OCI-LY7 (cell line): ENCODE results near the gene BZW1. TPM values are rescaled to one million over a fixed set of nuclear protein-coding genes. Genes with fewer than 3 reads are reported as not detected.
"Not testable (repeated sequence)": the region's sequence is repeated elsewhere in the genome, so short reads cannot be mapped to it uniquely, and the experiment has no call there.

Source experiments
- BruUV-seq: library from RNA; stranded (reverse); fragments of 400-500 nt; replicated peaks from 2 replicates; lab custom pipeline; 2021; lab: Mats Ljungman, UMichigan
- CTCF ChIA-PET: fragments of 300-600 bp; sonication (Branson Sonifier 250); formaldehyde crosslinking; loops from one replicate; lab custom pipeline; 2022; ENCODE audit warnings: antibody characterized with exemption; ENCODE audit not compliant: unreplicated experiment; lab: Charles Lee
- POLR2A ChIA-PET: fragments of 300-600 bp; sonication (Branson Sonifier 250); formaldehyde crosslinking; loops from one replicate; lab custom pipeline; 2022; ENCODE audit warnings: antibody characterized with exemption; lab: Charles Lee
- DNase-seq: peaks from one replicate; pipeline ENCODE4 v3.0.0-alpha.2; 2015; ENCODE audit warnings: low spot score
- H2AFZ ChIP-seq: fragments of 200-600 bp; sonication (generic), shearing (Covaris generic); 2 replicates; pipeline ENCODE4 v1.6.1; 2014; ENCODE audit warnings: mild to moderate bottlenecking, antibody characterized with exemption, low read length, moderate library complexity
- H3K27ac ChIP-seq: fragments of 200-600 bp; sonication (generic); 2 replicates; pipeline ENCODE4 v1.5.1; 2014; ENCODE audit warnings: mixed run types, low read depth, mild to moderate bottlenecking, moderate library complexity, low read length, inconsistent platforms; ENCODE audit not compliant: poor library complexity, severe bottlenecking
- H3K36me3 ChIP-seq: fragments of 200-600 bp; sonication (generic); 2 replicates; pipeline ENCODE4 v1.6.1; 2014; ENCODE audit warnings: mild to moderate bottlenecking, antibody characterized with exemption, low read length, moderate library complexity, mixed read lengths; ENCODE audit not compliant: insufficient read depth
- H3K4me1 ChIP-seq: fragments of 200-600 bp; sonication (generic); 2 replicates; pipeline ENCODE4 v1.5.1; 2014; ENCODE audit warnings: mild to moderate bottlenecking, low read length; ENCODE audit not compliant: insufficient read depth, poor library complexity, severe bottlenecking
- H3K4me2 ChIP-seq: fragments of 200-600 bp; sonication (generic); 2 replicates; pipeline ENCODE4 v1.6.1; 2014; ENCODE audit warnings: mild to moderate bottlenecking, low read length
- H3K4me3 ChIP-seq: fragments of 200-600 bp; sonication (generic); 2 replicates; pipeline ENCODE4 v1.5.1; 2014; ENCODE audit warnings: mild to moderate bottlenecking, low read depth, low read length; ENCODE audit not compliant: poor library complexity, severe bottlenecking
- H3K79me2 ChIP-seq: fragments of 200-600 bp; sonication (generic); 2 replicates; pipeline ENCODE4 v1.6.1; 2016; ENCODE audit warnings: low read depth, mild to moderate bottlenecking, low read length, moderate library complexity, mixed read lengths; ENCODE audit not compliant: insufficient read depth
- H3K9me2 ChIP-seq: fragments of 200-600 bp; sonication (generic); 2 replicates; pipeline ENCODE4 v1.6.1; 2016; ENCODE audit warnings: mild to moderate bottlenecking, low read length, mixed read lengths; ENCODE audit not compliant: insufficient read depth
- H3K9me3 ChIP-seq: fragments of 200-600 bp; sonication (generic); 2 replicates; pipeline ENCODE4 v1.6.1; 2014; ENCODE audit warnings: mild to moderate bottlenecking, mixed run types, low read length, mixed read lengths
- H4K20me1 ChIP-seq: fragments of 200-600 bp; sonication (generic); 2 replicates; pipeline ENCODE4 v1.6.1; 2014; ENCODE audit warnings: mild to moderate bottlenecking, antibody characterized with exemption, low read length, moderate library complexity, mixed read lengths; ENCODE audit not compliant: insufficient read depth
- EZH2phosphoT487 ChIP-seq: fragments of 200-600 bp; sonication (generic); IDR thresholded peaks from 2 replicates; pipeline ENCODE4 v1.6.1; 2018; ENCODE audit warnings: low read depth, borderline replicate concordance, mild to moderate bottlenecking, mixed run types, antibody characterized with exemption, low read length, moderate library complexity, mixed read lengths
- intact Hi-C: fragments of 100-400 bp; cut with micrococcal nuclease; formaldehyde crosslinking; loops from one replicate; pipeline ENCODE4 v1.10.0; 2022; ENCODE audit not compliant: unreplicated experiment
- total RNA-seq, 2 experiments: library from RNA; depleted of rRNA in 1 of 2; stranded (reverse); fragments of >200 nt in 1 of 2; shearing (Covaris generic) in 1 of 2; gene quantifications; 2 replicates each; pipeline ENCODE4 v1.2.3, GENCODE V29; 2014 to 2022
- TF ChIP-seq, protein P1 (sequence below): fragments of 200-600 bp; sonication (generic); conservative IDR thresholded peaks from 2 replicates; pipeline ENCODE4 v1.5.1; 2014; ENCODE audit warnings: mild to moderate bottlenecking, antibody characterized with exemption, low read length, moderate library complexity, mixed read lengths

The BZW1 gene
- total RNA-seq, 2 experiments from 2014 or later = 180 to 183 TPM

DNA sequence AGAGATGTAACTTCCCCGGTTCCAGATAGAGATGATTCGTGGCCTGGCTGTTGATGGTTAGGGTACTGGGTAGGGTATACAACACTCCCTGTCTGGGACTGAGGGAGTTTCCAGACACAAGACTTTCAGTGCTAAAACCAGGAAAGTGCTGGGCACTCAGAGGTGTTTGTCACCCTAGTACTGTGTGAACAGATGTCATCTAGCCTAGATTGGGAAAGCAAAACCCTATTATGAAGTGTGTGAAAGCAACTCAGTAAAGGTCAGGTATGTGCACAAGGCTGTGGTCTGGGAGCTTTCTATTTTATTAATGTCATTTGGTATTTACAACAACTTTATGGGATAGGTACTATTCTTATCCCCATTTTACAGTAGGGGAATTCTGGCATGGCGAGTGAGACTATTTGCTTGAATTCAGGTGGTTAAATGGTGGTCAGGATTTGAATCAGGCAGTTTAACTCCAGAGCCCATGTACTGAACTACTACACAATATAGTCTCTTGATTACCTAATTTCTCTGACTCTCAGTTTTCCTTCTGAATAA, 2.6 kb downstream of the BZW1 start:
- Histone ChIP-seq H3K9me3 (no peaks in the 10 kb centered on the region), H2AFZ (no peak overlapping the region), H3K4me2 (peak overlapping the region; percentile 81), H3K27ac (no peak overlapping the region), H3K79me2 (peaks cover 45% of the 10 kb centered on the region), H3K36me3 (peaks cover 70% of the 10 kb centered on the region), H3K4me1 (peaks cover 28% of the 10 kb centered on the region), H3K4me3 (no peak overlapping the region), H3K9me2 (no peaks in the 10 kb centered on the region), H4K20me1 (peaks cover 25% of the 10 kb centered on the region)
- ChIA-PET POLR2A (interaction anchor here (0.6 to 2.0 kb wide), 7 partner anchors 14 to 101 kb away, joined by 3 to 7 read pairs (median 4); partner anchors contain the start of genes NIF3L1 and PPIL3), CTCF (no interaction called here)
- BruUV-seq = no TSS peak
- no peak for DNase-seq
- intact Hi-C loops = loop anchor here (5.0 kb wide), 3 partner anchors 253 to 638 kb away; partner anchors contain the start of genes SGO2, STRADB and TRAK2
- TF ChIP-seq, protein P1, sequence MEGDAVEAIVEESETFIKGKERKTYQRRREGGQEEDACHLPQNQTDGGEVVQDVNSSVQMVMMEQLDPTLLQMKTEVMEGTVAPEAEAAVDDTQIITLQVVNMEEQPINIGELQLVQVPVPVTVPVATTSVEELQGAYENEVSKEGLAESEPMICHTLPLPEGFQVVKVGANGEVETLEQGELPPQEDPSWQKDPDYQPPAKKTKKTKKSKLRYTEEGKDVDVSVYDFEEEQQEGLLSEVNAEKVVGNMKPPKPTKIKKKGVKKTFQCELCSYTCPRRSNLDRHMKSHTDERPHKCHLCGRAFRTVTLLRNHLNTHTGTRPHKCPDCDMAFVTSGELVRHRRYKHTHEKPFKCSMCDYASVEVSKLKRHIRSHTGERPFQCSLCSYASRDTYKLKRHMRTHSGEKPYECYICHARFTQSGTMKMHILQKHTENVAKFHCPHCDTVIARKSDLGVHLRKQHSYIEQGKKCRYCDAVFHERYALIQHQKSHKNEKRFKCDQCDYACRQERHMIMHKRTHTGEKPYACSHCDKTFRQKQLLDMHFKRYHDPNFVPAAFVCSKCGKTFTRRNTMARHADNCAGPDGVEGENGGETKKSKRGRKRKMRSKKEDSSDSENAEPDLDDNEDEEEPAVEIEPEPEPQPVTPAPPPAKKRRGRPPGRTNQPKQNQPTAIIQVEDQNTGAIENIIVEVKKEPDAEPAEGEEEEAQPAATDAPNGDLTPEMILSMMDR = no peak
- no peak for TF ChIP-seq EZH2phosphoT487

DNA sequence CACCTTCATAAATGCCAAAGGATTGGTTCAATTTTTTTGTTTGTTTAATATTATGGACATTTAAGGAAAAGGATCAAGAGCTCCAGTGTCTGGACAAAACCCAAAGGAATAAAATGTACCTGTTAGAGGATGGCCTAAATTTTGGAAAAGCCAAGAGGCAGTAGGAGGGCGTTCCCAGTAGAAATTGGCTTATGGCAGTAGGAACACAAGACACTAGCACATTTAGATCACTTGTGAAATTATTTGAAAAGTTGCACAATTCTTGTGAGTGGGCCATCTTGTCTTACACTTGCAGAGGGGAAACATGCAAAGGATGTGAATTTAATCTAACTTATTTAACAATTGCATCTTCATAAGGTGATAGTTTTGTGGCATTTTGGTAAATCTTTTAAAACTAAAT, 3.2 kb downstream of the BZW1 start:
- Histone ChIP-seq H4K20me1 (peaks cover 25% of the 10 kb centered on the region), H3K9me2 (no peaks in the 10 kb centered on the region), H3K36me3 (peaks cover 76% of the 10 kb centered on the region), H3K9me3 (no peaks in the 10 kb centered on the region), H3K4me3 (no peak overlapping the region), H3K79me2 (peaks cover 45% of the 10 kb centered on the region), H3K4me1 (peaks cover 28% of the 10 kb centered on the region), H3K4me2 (no peak overlapping the region), H2AFZ (no peak overlapping the region), H3K27ac (no peak overlapping the region)
- CTCF ChIA-PET = no interaction called here
- TF ChIP-seq, protein P1 = no peak
- no peak for TF ChIP-seq EZH2phosphoT487
- DNase-seq = no peak
- POLR2A ChIA-PET = interaction anchor here (0.7 to 2.0 kb wide), 4 partner anchors 14 to 102 kb away, joined by 3 to 7 read pairs (median 5); no protein-coding TSS in a partner anchor
- no TSS peak for BruUV-seq
- intact Hi-C loops = loop anchor here (5.0 kb wide), 3 partner anchors 252 to 637 kb away; partner anchors contain the start of genes SGO2, STRADB and TRAK2

DNA sequence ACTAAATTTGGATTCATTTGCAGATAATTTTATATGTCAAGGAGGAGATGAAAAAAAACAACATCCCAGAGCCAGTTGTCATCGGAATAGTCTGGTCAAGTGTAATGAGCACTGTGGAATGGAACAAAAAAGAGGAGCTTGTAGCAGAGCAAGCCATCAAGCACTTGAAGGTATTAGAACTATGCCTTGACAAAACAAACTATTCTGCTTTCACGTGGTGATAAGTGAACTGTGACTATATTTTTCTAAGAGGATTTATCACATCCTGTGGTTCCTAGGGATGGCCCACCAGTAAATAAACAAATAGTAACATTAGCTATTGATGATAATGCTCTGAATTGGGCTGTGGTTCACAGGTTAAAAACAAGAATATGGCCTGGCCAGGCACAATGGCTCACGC, 7.0 kb downstream of the BZW1 start:
- intact Hi-C loops, BruUV-seq: not testable (repeated sequence)
- POLR2A ChIA-PET = interaction anchor here (0.7 to 1.2 kb wide), 3 partner anchors 9 to 38 kb away, joined by 3 to 5 read pairs (median 3); no protein-coding TSS in a partner anchor

More for the DNA sequence above, 7.0 kb downstream of the BZW1 start:
- H2AFZ ChIP-seq, H3K9me2 ChIP-seq, H3K4me3 ChIP-seq, CTCF ChIA-PET, DNase-seq, H3K27ac ChIP-seq, H3K9me3 ChIP-seq, H3K4me1 ChIP-seq, H3K4me2 ChIP-seq: not testable (repeated sequence)
- peaks cover 12% of the 10 kb centered on the region for H4K20me1 ChIP-seq
- peaks cover 85% of the 10 kb centered on the region for H3K36me3 ChIP-seq
- H3K79me2 ChIP-seq = peaks cover 25% of the 10 kb centered on the region
